Mammary epithelial cell (primary cell): ENCODE results near the gene SPEM1.

ENCODE experiments used
- CTCF ChIP-seq, 2 donors: IDR thresholded peaks in 1 of 2; conservative IDR thresholded peaks in 1 of 2; 2 replicates each; pipeline ENCODE4 v1.5.1; 2011 to 2012; ENCODE audit warnings: inconsistent platforms in 2 of 2, low read length in 2 of 2, mild to moderate bottlenecking in 2 of 2, control low read depth in 1 of 2, low read depth in 1 of 2; ENCODE audit not compliant: insufficient read depth in 1 of 2; ENCODE audit errors: extremely low read depth in 1 of 2
- EZH2 ChIP-seq: IDR thresholded peaks from 2 replicates; pipeline ENCODE4 v1.6.1; 2012; ENCODE audit warnings: low read length, inconsistent platforms, borderline replicate concordance

GRCh38 chr17:7406235-7406825, 13.8 kb upstream of the SPEM1 start:
- TF ChIP-seq CTCF (conservative IDR thresholded peaks at IDR 0.05 in 1 of 2, IDR thresholded peaks at IDR 0.05 in 1 of 2; ENCODE audit: extremely low read depth in 1 of 2, insufficient read depth in 1 of 2, low read depth in 1 of 2, low read length in 2 of 2) (no peak), EZH2 (no peak)
